HepG2 (cell line): Measurements from ENCODE around the gene PTPA. TPM values are rescaled to one million over a fixed set of nuclear protein-coding genes. Genes with fewer than 3 reads are reported as not detected.

ENCODE experiments used
- ATAC-seq: fragments of 200-7000 bp; cut with Tn5 transposase; 3 replicates; pipeline ENCODE4 v1.9.1; 2020; ENCODE audit warnings: mild to moderate bottlenecking, moderate library complexity
- BruUV-seq: library from RNA; stranded (reverse); fragments of 400-500 nt; replicated peaks from 2 replicates; lab custom pipeline; 2021; lab: Mats Ljungman, UMichigan
- CTCF ChIA-PET: fragments of 300-600 bp; formaldehyde crosslinking; extraction: SDS; loops from one replicate; lab custom pipeline; 2021; ENCODE audit warnings: low total read pairs, inconsistent platforms, low intra/inter-chr PET ratio; lab: Yijun Ruan, JAX
- POLR2A ChIA-PET: fragments of 350-600 bp; sonication (Branson Sonifier 250); formaldehyde crosslinking; loops from one replicate; lab custom pipeline; 2020; ENCODE audit warnings: antibody characterized with exemption, inconsistent platforms; lab: Yijun Ruan, JAX
- DNase-seq: peaks from one replicate; pipeline ENCODE4 v3.0.0-alpha.2; 2015; ENCODE audit warnings: low spot score
- FAIRE-seq: peaks from 3 replicates; lab custom pipeline; 2011; peaks lifted over from hg19 to GRCh38; lab: Jason Lieb, UNC
- H2AFZ ChIP-seq: one replicate; pipeline ENCODE4 v1.6.1; 2011; ENCODE audit warnings: low read length, inconsistent platforms
- H3K27ac ChIP-seq: fragments of 300-600 bp; 3 replicates; pipeline ENCODE4 v1.8.0; 2011; ENCODE audit warnings: mixed run types, mild to moderate bottlenecking, mixed read lengths, low read length, inconsistent platforms; ENCODE audit not compliant: insufficient read depth; ENCODE audit errors: extremely low read length
- H3K27me3 ChIP-seq, 2 experiments: fragments of 200-600 bp in 1 of 2; 2 replicates in 1 of 2; 3 replicates in 1 of 2; pipeline versions ENCODE4 v1.6.0 to v1.8.0; 2011; ENCODE audit warnings: low read length in 2 of 2, mild to moderate bottlenecking in 2 of 2, moderate library complexity in 2 of 2, inconsistent platforms in 1 of 2; ENCODE audit not compliant: insufficient read depth in 2 of 2, control insufficient read depth in 1 of 2
- H3K36me3 ChIP-seq, 2 experiments: fragments of 200-600 bp in 1 of 2; replicated peaks in 1 of 2; 2 replicates in 1 of 2; 3 replicates in 1 of 2; pipeline versions ENCODE4 v1.5.1 to v1.8.0; 2011; ENCODE audit warnings: low read length in 2 of 2, inconsistent platforms in 1 of 2; ENCODE audit not compliant: insufficient read depth in 2 of 2, control insufficient read depth in 1 of 2
- H3K4me1 ChIP-seq: 2 replicates; pipeline ENCODE4 v1.5.1; 2012; ENCODE audit warnings: low read length, inconsistent platforms; ENCODE audit not compliant: insufficient read depth
- H3K4me2 ChIP-seq: 2 replicates; pipeline ENCODE4 v1.6.0; 2011; ENCODE audit warnings: low read depth, low read length, inconsistent platforms
- H3K4me3 ChIP-seq, 3 experiments: fragments of 200-600 bp in 1 of 3; sonication (generic), shearing (Covaris generic) in 1 of 3; replicated peaks in 1 of 3; 2 replicates each; pipeline ENCODE4 v1.5.1; 2011 to 2016; ENCODE audit warnings: low read length in 3 of 3, inconsistent platforms in 2 of 3, low read depth in 2 of 3, mild to moderate bottlenecking in 2 of 3, control low read depth in 1 of 3, mixed read lengths in 1 of 3; ENCODE audit not compliant: insufficient read depth in 1 of 3
- H3K79me2 ChIP-seq: one replicate; pipeline ENCODE4 v1.6.1; 2011; ENCODE audit warnings: low read length, inconsistent platforms; ENCODE audit not compliant: insufficient read depth
- H3K9ac ChIP-seq: 2 replicates; pipeline ENCODE4 v1.6.0; 2011; ENCODE audit warnings: mild to moderate bottlenecking, low read depth, low read length, inconsistent platforms; ENCODE audit not compliant: insufficient read depth
- H3K9me3 ChIP-seq: 2 replicates; pipeline ENCODE4 v1.5.1; 2012; ENCODE audit warnings: mild to moderate bottlenecking, low read length
- H4K20me1 ChIP-seq: 2 replicates; pipeline ENCODE4 v1.6.0; 2011; ENCODE audit warnings: inconsistent platforms, mild to moderate bottlenecking, low read length, moderate library complexity; ENCODE audit not compliant: insufficient read depth
- GTF3A ChIP-seq: sonication (generic); formaldehyde crosslinking; conservative IDR thresholded peaks from 2 replicates; pipeline ENCODE4 v1.4.0; 2020; ENCODE audit warnings: mild to moderate bottlenecking, missing genetic modification reagents
- JUN ChIP-seq: sonication (generic); formaldehyde crosslinking; IDR thresholded peaks from 2 replicates; pipeline ENCODE4 v1.4.0; 2020; ENCODE audit warnings: mild to moderate bottlenecking, missing genetic modification reagents
- KDM3A ChIP-seq: IDR thresholded peaks from 2 replicates; pipeline ENCODE4 v1.6.1; 2018; ENCODE audit warnings: low read depth, missing compliant biosample characterization
- NCOA5 ChIP-seq: sonication (generic); formaldehyde crosslinking; IDR thresholded peaks from 2 replicates; pipeline ENCODE4 v1.4.0; 2020; ENCODE audit warnings: missing genetic modification reagents
- NFE2L2 ChIP-seq: fragments of 150-350 bp; IDR thresholded peaks from 2 replicates; pipeline ENCODE4 v1.6.1; 2014; ENCODE audit warnings: low read length
- PAWR ChIP-seq: sonication (generic); formaldehyde crosslinking; IDR thresholded peaks from 2 replicates; pipeline ENCODE4 v1.4.0; 2020; ENCODE audit warnings: missing genetic modification reagents, mild to moderate bottlenecking, borderline replicate concordance
- RCOR2 ChIP-seq: IDR thresholded peaks from 2 replicates; pipeline ENCODE4 v1.6.1; 2016; ENCODE audit warnings: missing biosample characterization, missing genetic modification reagents
- RELA ChIP-seq: sonication (generic); formaldehyde crosslinking; IDR thresholded peaks from 2 replicates; pipeline ENCODE4 v1.4.0; 2020; ENCODE audit warnings: missing genetic modification reagents
- SNAPC2 ChIP-seq: sonication (generic); formaldehyde crosslinking; IDR thresholded peaks from 2 replicates; pipeline ENCODE4 v1.8.1; 2022; ENCODE audit warnings: mild to moderate bottlenecking, missing genetic modification reagents
- TP53 ChIP-seq: sonication (generic); formaldehyde crosslinking; conservative IDR thresholded peaks from 2 replicates; pipeline ENCODE4 v1.4.0; 2020; ENCODE audit warnings: missing genetic modification reagents
- ZFP90 ChIP-seq: sonication (generic); formaldehyde crosslinking; IDR thresholded peaks from 2 replicates; pipeline ENCODE4 v1.8.0; 2022; ENCODE audit warnings: missing genetic modification reagents, mild to moderate bottlenecking, inconsistent platforms, borderline replicate concordance
- ZMYM2 ChIP-seq: sonication (generic); formaldehyde crosslinking; IDR thresholded peaks from 2 replicates; pipeline ENCODE4 v1.8.0; 2022; ENCODE audit warnings: mild to moderate bottlenecking, missing genetic modification reagents
- ZNF44 ChIP-seq: sonication (generic); formaldehyde crosslinking; IDR thresholded peaks from 2 replicates; pipeline ENCODE4 v1.5.1; 2020; ENCODE audit warnings: mild to moderate bottlenecking, missing genetic modification reagents
- ZNF629 ChIP-seq: sonication (generic); formaldehyde crosslinking; conservative IDR thresholded peaks from 2 replicates; pipeline ENCODE4 v1.5.0; 2020; ENCODE audit warnings: missing genetic modification reagents
- WGBS: methylation state at CpG from one replicate; pipeline ENCODE4 v1.1.6; 2017; ENCODE audit warnings: low lambda C conversion rate; 5-methylcytosine and 5-hydroxymethylcytosine counted together
- in situ Hi-C: cut with HindIII; loops from 2 replicates; pipeline ENCODE4 v1.10.0; 2017; ENCODE audit warnings: low pct_unique_long_range_greater_than_20kb; ENCODE audit not compliant: extremely low pct_ligation_motif_present
- intact Hi-C: fragments of 100-400 bp; cut with micrococcal nuclease; formaldehyde crosslinking; loops from one replicate; pipeline ENCODE4 v1.10.0; 2022; ENCODE audit not compliant: unreplicated experiment
- polyA plus RNA-seq, 8 experiments: library from polyadenylated mRNA; depleted of rRNA in 3 of 8; stranded (reverse) in 7 of 8; unstranded in 1 of 8; fragments of >200 nt; fragmentation: Illumina TruSeq in 4 of 8; extraction: Trizol in 4 of 8; gene quantifications; 2 replicates each; pipeline versions ENCODE4 v1.2.1 to v1.2.3, GENCODE V29; 2011 to 2016; ENCODE audit warnings: low read depth in 4 of 8, missing spikeins in 1 of 8, mixed read lengths in 1 of 8; ENCODE audit not compliant: insufficient read depth in 1 of 8
- total RNA-seq, 5 experiments: library from RNA; depleted of rRNA; stranded (reverse); fragments of >200 nt; fragmentation: Illumina TruSeq; extraction: Trizol; gene quantifications; 2 replicates each; pipeline ENCODE4 v1.2.3, GENCODE V29; 2016; ENCODE audit warnings: low read depth in 1 of 5
- TF ChIP-seq, protein P1 (sequence below): sonication (generic); formaldehyde crosslinking; IDR thresholded peaks from 2 replicates; pipeline ENCODE4 v1.4.0; 2020; ENCODE audit warnings: missing genetic modification reagents, mild to moderate bottlenecking, borderline replicate concordance
- TF ChIP-seq, protein P2 (sequence below): fragments of 450-650 bp; IDR thresholded peaks from 2 replicates; pipeline ENCODE4 v1.6.1; 2017
- TF ChIP-seq, protein P3 (sequence below): sonication (generic); formaldehyde crosslinking; IDR thresholded peaks from 2 replicates; pipeline ENCODE4 v1.8.1; 2023; ENCODE audit warnings: mild to moderate bottlenecking, missing genetic modification reagents
- TF ChIP-seq, protein P4 (sequence below): sonication (generic); formaldehyde crosslinking; IDR thresholded peaks from 2 replicates; pipeline ENCODE4 v1.8.0; 2022; ENCODE audit warnings: mild to moderate bottlenecking, missing genetic modification reagents, moderate library complexity

Gene PTPA
- total and polyA plus RNA-seq, 2 of the 13 experiments (the other 11 are each of a cell fraction or from before 2014, with no cell fraction given) = 79.3 to 105 TPM

DNA sequence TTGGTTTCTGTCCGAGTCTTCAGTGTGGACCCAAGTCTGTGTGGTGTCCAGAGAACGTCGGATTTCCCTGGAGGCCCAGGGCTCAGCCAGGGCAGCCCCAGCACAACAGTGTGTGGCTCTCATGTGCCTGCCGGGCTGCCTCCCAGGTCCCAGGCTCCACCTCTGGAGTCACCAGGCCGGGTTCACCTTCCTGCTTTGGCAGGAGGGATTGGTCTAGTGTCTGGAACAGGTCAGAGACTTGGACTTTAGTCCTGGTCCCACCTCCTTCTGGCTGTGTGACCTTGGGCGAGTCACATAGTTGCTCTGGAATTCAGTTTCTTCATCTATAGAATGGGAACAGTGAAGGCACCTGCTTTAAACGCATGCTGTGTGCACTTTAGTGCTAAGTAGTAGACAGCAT lies 27.1 kb upstream of the PTPA start:
- 67% methylated on average over 1 of the region's 7 CpGs for WGBS
- no peaks in the 10 kb centered on the region for H3K9me3 ChIP-seq
- no peaks in the 10 kb centered on the region for H3K27me3 ChIP-seq
- peaks cover 42% of the 10 kb centered on the region for H3K4me1 ChIP-seq
- no peak overlapping the region for H2AFZ ChIP-seq
- H3K4me3 ChIP-seq = no peak overlapping the region; a peak in 1 of 6 replicates
- 0 out of 2 replicates have a peak overlapping the region, but pooled peaks have one; percentile 19 for H3K4me2 ChIP-seq
- in situ Hi-C loops = no loop called here
- ChIA-PET CTCF (no interaction called here), POLR2A (no interaction called here)
- H3K9ac ChIP-seq = peak overlapping the region; percentile 9; the same call in 1 of the 2 replicates
- H3K79me2 ChIP-seq = peaks cover 36% of the 10 kb centered on the region
- H4K20me1 ChIP-seq = no peaks in the 10 kb centered on the region
- ATAC-seq (no peak), FAIRE-seq (no peak), DNase-seq (peak; percentile 24)
- no TSS peak for BruUV-seq
- H3K27ac ChIP-seq = peak overlapping the region; percentile 20
- intact Hi-C loops = loop anchor here (5.0 kb wide), 1 partner anchor 47 kb away; the partner anchor contains the start of gene MIGA2
- H3K36me3 ChIP-seq = peaks cover 13 to 34% of the 10 kb centered on the region in 2 experiments
- TF ChIP-seq, protein P1, sequence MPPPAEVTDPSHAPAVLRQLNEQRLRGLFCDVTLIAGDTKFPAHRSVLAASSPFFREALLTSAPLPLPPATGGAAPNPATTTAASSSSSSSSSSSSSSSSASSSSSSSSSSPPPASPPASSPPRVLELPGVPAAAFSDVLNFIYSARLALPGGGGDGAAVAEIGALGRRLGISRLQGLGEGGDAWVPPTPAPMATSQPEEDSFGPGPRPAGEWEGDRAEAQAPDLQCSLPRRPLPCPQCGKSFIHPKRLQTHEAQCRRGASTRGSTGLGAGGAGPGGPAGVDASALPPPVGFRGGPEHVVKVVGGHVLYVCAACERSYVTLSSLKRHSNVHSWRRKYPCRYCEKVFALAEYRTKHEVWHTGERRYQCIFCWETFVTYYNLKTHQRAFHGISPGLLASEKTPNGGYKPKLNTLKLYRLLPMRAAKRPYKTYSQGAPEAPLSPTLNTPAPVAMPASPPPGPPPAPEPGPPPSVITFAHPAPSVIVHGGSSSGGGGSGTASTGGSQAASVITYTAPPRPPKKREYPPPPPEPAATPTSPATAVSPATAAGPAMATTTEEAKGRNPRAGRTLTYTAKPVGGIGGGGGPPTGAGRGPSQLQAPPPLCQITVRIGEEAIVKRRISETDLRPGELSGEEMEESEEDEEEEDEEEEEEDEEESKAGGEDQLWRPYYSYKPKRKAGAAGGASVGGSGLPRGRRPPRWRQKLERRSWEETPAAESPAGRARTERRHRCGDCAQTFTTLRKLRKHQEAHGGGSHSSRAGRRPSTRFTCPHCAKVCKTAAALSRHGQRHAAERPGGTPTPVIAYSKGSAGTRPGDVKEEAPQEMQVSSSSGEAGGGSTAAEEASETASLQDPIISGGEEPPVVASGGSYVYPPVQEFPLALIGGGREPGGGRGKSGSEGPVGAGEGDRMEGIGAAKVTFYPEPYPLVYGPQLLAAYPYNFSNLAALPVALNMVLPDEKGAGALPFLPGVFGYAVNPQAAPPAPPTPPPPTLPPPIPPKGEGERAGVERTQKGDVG (CRISPR knock-in tag) = no peak
- no peak for TF ChIP-seq GTF3A (CRISPR knock-in tag)
- TF ChIP-seq ZNF629 (CRISPR knock-in tag) = peak; percentile 90
- TF ChIP-seq, protein P2, sequence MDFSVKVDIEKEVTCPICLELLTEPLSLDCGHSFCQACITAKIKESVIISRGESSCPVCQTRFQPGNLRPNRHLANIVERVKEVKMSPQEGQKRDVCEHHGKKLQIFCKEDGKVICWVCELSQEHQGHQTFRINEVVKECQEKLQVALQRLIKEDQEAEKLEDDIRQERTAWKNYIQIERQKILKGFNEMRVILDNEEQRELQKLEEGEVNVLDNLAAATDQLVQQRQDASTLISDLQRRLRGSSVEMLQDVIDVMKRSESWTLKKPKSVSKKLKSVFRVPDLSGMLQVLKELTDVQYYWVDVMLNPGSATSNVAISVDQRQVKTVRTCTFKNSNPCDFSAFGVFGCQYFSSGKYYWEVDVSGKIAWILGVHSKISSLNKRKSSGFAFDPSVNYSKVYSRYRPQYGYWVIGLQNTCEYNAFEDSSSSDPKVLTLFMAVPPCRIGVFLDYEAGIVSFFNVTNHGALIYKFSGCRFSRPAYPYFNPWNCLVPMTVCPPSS = no peak
- TF ChIP-seq, protein P3, sequence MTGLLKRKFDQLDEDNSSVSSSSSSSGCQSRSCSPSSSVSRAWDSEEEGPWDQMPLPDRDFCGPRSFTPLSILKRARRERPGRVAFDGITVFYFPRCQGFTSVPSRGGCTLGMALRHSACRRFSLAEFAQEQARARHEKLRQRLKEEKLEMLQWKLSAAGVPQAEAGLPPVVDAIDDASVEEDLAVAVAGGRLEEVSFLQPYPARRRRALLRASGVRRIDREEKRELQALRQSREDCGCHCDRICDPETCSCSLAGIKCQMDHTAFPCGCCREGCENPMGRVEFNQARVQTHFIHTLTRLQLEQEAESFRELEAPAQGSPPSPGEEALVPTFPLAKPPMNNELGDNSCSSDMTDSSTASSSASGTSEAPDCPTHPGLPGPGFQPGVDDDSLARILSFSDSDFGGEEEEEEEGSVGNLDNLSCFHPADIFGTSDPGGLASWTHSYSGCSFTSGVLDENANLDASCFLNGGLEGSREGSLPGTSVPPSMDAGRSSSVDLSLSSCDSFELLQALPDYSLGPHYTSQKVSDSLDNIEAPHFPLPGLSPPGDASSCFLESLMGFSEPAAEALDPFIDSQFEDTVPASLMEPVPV = no peak
- TF ChIP-seq, protein P4, sequence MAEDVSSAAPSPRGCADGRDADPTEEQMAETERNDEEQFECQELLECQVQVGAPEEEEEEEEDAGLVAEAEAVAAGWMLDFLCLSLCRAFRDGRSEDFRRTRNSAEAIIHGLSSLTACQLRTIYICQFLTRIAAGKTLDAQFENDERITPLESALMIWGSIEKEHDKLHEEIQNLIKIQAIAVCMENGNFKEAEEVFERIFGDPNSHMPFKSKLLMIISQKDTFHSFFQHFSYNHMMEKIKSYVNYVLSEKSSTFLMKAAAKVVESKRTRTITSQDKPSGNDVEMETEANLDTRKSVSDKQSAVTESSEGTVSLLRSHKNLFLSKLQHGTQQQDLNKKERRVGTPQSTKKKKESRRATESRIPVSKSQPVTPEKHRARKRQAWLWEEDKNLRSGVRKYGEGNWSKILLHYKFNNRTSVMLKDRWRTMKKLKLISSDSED (CRISPR knock-in tag) = no peak
- TF ChIP-seq JUN (CRISPR knock-in tag) = no peak
- TF ChIP-seq RCOR2 (CRISPR knock-in tag) = 0 out of 2 replicates have a peak, but pooled peaks have one; percentile 65
- TF ChIP-seq NFE2L2 = no peak
- TF ChIP-seq ZMYM2 (CRISPR knock-in tag) = 0 out of 2 replicates have a peak, but pooled peaks have one; percentile 18
- TF ChIP-seq NCOA5 (CRISPR knock-in tag) = no peak
- TF ChIP-seq ZNF44 (CRISPR knock-in tag) = no peak
- no peak for TF ChIP-seq KDM3A (CRISPR knock-in tag)
- TF ChIP-seq ZFP90 = no peak
- TF ChIP-seq RELA (CRISPR knock-in tag) = no peak
- no peak for TF ChIP-seq PAWR (CRISPR knock-in tag)
- TF ChIP-seq TP53 = no peak
- no peak for TF ChIP-seq SNAPC2
